Measurements from ENCODE around the gene NUDT8.
"Not testable (repeated sequence)": the region's sequence is repeated elsewhere in the genome, so short reads cannot be mapped to it uniquely, and the experiment has no call there.

The NUDT8 gene

DNA sequence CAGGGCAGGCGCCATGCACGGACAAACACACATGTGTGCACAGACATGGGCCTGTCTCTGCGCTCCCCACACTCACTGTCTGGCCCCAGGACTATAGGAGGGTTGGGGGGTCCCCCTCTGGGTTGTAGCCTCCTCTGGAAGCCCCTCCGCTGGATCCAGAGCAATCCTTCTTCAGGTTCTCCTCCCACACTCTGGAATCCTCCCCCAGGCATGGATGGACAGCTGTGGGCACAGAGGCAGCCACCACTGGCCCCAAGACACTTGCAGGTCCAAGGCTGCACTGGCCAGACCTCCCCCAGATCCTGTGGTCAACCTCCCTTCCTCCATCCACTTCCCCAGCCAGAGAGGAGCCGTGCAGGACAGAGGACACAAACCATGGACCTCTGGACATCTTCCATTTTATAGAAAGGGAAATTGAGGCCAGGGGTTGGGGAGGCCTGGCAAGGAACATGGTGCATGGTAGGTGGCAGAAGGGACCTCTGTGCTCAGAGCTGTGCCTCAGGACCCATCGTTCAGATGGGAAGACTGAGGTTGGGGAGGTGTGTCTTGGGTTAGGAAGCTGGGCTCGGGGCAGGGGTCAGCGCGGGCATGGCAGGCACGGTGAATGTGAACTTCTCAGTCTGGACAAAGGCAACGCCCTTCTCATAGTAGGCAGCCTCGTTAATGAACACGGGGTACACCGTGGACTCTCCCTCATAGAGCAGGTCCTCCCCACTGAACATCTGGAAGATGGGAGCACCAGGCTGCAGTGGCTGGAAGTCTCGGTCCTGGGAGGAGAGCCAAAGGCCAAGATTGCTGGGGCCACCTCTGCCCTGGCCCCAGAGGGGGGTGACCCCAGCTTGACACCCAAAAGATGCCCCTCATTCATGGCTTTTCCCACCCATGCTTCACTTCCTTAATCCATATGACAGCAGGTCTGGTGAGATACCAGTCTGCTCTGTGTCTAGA, 12.7 kb upstream of the NUDT8 start:
- DNase-seq (ENCODE audit: low read depth, low spot score), result no peak

DNA sequence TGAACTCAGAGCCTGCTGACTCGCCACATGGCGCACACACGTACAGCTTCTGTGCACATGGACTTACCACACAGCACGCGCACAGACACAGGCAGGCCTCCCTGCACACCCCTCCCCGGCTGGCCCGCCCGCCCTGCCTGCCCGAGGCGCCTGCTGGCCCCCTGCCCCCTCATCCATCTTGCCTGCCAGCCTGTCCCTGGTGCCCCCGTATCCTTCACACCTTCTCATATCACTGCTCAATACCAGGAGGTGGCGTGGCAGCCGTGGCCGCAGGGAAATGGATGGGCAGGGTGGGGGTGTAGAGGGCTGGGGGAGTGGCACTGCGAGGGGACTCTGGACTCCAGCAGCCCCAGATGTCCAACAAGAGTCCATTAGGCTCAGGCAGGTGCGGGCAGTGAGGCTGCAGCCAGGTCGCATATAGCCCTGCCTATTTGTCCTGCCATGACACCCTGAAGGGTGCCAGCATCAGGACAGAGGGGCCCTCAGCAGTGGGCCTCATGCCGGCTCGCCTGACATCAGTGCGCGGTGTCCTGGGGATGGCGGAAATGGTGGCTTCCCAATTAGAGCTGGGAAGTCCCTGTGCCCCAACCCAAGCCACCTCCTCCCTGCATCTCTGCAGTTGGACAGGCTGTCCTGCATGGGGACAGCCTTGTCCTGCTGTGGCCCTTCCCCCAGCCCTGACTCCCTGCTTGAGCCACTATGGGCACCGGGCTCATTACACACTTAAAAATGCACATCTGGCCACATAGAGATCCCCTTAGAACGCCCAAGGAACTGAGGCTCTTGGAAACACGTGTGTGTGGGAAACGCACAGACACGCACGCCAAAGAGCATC, 11.8 kb upstream of the NUDT8 start:
- no peak for DNase-seq (ENCODE audit: low read depth, low spot score)

DNA sequence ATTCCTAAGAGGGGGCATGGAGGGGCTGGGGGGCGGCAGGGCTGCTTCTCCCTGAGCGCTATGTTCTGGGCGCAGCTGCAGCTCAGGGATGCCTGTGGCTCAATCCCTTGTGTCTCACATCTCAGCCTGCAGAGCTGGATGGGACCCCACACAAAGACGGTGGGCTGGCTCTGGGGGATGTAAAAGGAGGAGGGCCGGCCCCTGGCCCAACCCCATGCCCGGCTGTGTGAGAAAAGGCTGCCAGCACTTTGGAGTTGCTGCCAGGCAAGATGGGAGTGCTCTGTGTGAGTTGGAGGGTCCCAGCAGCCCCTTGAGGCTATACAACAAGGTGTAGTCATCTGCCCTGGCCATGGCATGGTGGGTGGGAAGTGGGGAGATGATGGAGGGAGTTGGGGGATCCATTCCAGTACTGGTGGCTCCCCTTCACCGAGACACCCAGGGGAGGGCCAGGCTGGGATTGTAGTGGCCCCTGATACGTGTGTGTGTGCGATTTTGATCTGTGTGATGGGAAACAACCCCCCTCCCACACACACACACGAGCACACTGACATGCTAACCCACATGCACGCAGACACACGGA, 11.1 kb upstream of the NUDT8 start:
- DNase-seq (ENCODE audit: low read depth, low spot score), result no peak

DNA sequence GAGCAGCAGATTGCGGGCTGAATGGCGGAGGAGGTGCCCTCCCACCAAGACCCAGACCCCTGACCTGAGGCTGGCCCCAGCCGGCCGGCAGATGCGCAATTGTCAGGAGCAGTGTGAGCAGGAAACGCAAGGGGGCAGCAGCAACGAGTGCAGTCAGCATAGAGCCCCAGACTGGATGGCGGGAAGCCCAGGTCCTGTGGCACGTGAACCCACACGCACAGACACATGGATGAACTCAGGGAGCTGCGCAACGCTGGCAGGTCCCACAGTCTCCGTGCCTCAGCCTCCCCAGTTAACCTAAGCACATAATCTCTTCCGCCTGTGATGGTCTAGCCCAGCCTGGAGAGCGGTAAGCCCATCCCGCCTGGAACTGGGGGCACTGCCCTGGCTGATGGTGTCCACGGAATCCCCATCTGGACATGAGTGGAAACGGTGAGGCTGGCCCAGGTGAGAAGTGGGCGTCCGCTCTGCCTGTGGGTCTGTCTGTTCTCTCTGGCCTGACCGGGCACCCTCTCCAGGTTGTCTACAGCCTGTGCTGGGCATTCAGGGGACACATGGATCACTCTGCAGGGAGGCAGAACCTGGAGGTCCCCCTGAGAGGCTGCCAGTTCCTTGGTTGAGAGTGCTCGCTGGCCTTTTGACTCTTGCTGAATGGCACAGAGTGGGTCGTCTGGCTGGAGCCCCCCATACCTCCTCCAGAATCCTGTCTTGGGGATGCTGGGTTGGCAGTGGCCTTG, 10.5 kb upstream of the NUDT8 start:
- DNase-seq (ENCODE audit: low read depth, low spot score), result no peak

DNA sequence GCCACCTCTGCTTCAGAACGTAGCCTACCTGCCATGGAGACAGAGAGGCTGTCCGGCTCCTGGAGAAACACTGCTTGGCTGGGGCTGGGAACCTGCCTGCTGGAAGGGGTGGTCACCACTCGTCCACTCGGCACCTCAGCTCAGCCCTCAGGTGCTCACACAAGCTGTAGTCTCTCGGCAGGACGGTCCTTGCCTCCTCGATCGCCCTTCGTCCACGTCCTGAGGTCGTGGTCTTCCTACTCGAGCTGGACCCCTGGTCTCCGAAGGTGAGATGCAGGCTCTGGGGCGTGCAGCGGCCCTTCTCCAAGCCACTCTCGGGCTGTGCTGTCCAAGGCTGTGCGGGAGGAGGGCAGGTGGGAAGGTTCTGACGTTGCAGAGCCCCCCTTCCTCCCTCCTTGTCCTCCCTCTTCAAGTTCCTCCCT, 9.7 kb upstream of the NUDT8 start, which contains the start of gene TBX10:
Gene TBX10 (minus strand): TSS at position 326 of the 422 bp plus-strand sequence. CDS start 291 bp downstream, at position 35.
- DNase-seq (ENCODE audit: low read depth, low spot score), result no peak

DNA sequence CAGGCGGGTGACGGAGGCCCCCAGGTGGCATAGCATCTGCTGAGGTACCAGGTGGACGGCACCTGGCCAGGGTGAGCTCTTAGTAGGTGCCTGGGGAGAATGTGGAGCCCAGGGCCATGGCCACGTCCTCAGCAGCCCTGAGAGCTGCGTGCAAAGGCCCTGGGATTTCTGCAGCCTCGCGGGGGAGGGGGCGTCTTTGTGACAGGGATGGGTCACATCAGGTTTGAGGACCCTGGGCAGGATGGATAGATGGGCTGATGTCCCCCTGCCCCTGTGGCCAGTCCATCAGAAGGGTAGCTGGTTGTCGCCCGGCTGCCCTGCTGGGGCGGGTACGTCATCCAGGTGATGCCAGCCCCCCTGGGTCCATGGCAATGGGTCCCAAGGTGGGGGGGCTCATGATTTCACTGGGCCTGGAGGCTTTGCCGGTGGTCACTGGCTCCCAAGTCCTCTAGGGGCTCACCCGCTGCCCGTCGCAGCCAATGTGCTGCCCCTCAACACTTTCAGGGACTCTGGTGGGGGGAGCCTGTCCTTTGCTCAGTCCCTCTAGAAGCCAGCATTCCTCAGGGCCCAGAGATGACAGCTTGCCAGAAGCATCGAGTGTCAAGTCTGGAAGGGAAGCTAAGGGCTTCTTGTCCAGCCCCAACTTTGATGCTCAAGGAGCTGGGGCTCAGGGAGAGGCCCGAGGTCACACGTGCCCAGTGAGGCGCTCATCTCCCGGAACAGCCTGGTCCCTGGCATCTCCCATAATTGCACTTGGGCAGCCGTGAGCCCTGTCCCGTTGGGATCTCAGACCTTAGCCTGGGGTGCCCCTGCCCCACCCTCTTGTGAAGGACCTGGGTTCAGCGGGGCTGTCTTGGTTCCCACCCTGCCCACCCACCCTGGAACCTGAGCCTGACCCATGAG, 9.0 kb upstream of the NUDT8 start:
- DNase-seq (ENCODE audit: low read depth, low spot score), result no peak

DNA sequence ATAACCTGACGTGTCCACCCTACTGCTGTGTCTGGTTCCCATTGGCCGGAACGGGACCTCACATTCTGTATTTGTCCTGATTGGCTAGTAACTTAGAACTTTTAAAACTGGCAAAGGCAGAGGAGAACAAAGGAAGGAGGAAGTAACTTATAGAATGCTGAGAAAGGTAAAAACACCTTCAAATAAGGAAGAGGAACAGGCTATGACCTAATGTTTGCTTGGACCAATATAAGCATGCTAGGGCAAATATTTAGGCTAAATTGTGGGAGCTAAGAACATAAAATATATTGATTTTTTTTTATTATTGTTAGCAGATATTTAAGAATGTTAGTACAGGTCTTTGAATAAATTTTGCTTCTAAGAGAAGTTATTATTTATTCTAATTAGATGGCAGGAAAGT, 7.7 kb upstream of the NUDT8 start:
- not testable (repeated sequence) for DNase-seq (ENCODE audit: low read depth, low spot score)

DNA sequence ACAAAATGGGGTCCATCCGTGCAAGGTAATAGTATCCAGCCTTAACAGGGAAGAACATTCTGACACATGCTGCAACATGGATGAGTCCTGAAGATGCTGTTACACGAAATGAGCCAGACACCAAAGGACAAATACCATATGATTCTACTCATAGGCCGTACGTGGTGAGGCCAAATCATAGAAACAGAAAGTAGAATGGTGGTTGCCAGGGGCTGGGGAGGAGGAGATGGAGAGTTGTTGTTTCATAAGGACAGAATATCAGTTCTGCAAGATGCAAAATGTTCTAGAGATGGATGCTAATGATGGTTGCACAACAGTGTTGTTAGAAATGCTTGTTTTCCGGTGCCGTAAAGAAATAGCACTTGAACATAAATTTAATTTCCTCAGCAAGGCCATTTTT, 7.2 kb upstream of the NUDT8 start:
- DNase-seq (ENCODE audit: low read depth, low spot score), result no peak

DNA sequence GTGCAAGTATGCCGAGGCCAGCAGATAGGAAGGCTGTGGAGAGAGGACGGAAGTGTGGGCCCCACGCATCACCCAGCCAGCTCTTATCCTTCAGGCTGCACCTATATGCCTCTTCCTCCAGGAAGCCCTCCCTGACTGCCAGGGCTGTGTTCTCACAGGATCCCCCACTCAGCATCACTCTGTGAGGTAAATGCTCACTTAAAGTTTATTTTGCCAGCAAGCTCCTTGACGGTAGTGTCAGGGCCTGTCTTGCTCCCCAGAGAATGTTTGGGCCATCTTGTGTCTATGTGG, 5.4 kb upstream of the NUDT8 start:
- DNase-seq (ENCODE audit: low read depth, low spot score), result no peak

DNA sequence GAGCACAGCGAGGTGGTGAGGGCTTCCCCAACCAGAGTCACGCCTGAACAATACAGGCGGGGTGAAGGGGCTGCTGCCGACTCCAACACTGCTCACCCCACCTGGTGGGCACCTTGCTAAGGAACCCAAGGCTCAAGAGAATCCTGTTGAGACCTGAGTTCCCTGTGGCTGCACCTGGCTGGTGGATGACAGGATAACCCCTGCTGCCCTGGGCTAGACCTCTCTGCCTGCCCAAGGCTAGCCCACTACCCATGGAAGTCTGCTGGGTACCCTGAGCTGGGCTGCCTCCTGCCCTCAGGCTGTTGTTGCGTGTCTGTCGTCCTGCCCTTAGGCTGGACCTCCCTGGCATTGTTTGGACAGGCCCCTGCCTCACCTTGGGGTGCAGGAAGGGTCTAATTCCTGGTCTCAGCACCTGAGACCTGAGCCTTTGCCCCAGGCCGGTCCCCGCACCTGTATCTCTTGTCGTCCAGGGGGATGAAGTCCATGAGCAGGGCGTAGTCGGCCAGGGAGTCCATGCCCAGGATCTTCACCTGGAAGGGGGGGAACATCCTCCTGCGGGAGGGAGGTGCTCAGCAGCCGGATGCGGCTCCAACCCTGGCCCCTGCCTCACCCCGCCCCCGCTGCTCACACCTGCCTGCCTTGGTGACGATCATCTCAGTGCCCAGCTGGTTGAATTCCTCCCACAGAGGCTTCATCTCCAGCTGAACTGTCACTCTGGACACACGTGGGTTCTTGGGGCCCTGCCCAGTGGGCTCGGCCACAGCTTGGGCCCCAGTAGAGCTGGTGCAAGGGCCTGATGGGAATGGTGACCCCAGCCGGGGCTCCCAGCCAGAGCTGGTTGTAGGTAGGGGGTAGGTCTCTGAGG, 4.9 kb upstream of the NUDT8 start:
- no peak for DNase-seq (ENCODE audit: low read depth, low spot score)

DNA sequence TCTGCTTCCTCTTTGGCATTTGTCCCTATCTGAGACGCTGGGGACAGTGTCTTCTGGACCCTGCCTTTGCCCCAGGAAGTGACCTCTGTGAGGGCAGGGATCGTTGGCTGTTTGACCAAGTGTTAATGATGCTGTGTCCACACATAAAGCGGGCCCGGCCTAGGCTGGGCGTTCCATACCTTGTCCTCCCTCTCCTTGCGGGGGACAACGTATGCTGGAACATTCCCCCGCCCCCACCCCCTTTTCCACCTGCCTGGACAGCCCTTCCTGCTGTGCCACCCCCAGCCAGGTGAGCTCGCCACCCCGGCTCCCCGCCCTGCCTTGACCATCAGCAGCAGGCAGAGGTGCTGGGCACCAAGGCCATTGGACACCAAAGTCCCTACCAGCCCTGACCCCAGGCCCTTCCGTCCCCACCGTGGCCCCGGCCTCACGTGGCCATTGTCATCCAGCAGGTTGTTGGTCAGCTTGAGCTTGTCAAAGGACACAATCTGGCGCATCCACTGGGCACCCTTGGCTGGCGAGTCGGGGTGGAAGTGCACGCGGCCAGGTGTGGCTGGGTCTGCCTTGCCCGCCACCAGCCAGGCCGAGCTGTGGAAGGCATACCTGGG, 4.1 kb upstream of the NUDT8 start:
- DNase-seq (ENCODE audit: low read depth, low spot score), result no peak

DNA sequence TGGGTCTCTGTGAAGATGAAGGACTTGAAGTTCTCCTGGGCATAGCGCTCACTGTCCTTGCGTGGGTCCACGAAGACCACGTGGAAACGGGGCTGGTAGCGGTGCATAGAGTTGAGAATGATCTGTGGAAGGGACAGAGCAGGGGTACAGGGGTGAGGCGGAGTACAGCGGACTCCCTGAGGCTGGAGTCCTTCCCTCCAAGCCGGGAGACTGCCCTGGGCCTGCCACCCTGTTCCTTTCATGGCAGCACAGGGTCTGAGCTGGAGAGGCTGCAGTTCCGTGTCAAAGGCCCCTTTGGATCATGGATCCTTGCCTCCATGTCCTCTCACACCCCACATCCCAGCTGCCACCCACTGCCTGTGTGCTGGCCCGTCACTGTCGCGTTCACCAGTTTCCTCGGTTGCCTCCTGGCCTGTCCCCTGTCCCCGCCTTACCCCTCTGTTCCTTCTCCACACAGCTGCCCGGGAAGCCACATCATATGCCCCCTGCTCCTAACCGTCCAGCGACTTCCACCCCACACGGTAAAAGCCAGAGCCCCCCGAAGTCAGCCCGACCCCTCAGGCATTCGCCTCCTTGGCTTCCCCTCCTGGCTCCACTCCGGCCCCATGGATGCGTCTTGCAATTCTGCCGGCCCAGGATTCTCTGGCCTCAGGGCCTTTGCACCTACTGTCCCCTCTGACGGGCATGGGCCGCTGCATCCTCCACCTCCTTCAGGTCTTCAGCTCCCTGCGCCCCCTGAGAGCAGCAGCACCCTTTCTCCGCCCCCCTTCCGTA, 3.4 kb upstream of the NUDT8 start:
- no peak for DNase-seq (ENCODE audit: low read depth, low spot score)

DNA sequence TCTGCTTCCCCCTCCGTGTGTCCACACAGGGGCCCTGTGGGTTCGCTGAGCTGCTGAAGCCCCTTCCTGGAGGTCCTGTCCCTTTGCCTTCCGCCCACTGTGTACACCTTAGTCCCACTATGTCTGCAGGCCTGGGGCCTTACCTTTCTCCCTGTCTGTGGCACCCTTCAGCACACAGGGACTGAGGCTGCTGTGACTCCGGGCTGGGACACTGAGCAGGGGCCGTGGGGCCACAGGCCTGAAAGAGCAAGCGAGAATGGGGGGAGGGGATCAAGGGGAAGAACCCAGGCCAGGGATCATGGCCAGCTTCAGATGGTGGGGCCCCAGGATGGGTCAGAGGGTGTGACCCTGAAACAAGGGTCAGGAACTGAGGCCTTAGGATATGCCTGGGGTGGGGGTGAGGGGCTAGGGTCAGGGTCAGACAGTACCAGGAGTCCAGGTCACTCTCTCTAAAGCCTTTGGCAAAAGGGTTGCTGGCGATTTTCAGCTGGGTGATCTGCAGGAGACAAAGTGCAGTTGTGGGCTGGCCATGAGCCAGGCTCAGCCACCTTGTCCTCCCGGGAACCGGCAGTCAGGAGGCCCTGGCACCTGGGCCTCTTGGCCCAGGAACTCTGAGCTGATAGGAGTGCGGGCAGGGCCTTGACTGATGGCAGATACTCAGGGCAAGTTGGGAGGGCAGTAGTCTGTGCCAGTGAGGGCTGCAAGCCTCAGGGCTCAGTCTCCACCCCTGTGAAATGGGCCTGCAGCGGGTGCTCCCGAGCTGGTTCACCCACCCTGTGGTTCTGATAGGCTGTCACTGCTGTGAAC, 2.6 kb upstream of the NUDT8 start:
- no peak for DNase-seq (ENCODE audit: low read depth, low spot score)

DNA sequence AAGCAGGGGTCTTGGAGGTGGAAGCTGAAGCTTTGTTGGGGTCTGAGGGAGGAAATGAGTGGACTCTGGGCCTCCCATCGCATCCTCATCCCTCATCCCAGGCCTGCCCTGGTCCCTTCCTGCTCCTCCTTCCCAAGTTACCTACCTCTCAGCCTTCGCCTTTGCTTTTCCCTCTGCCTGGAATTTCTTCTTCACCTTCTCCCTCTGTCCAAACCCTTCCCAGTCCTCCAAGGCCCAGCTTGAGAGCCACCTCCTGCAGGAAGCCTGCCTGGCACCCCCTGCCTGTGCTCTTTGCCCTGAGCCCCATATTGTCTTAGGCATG, 2.1 kb upstream of the NUDT8 start:
- no peak for DNase-seq (ENCODE audit: low read depth, low spot score)

DNA sequence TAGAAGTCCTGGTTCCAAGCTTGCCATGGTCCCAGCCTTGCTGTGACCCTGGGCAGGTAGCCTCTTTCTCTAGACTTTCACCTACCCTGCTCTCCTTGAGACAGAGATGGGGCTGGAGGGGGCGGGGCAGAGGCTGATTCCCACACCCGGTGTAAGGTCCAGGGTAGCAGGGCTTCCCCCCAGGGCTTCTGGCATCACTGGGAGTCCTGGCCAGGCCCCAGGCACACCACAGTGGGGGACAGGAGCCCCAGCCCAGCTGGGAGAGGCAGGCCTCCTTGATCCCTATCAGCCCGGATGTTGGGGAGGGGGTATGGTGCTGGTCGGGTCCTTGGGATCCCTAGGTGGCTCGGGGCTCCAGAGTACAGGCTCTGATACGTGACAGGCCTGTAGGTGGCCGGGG, 1.7 kb upstream of the NUDT8 start:
- no peak for DNase-seq (ENCODE audit: low read depth, low spot score)

DNA sequence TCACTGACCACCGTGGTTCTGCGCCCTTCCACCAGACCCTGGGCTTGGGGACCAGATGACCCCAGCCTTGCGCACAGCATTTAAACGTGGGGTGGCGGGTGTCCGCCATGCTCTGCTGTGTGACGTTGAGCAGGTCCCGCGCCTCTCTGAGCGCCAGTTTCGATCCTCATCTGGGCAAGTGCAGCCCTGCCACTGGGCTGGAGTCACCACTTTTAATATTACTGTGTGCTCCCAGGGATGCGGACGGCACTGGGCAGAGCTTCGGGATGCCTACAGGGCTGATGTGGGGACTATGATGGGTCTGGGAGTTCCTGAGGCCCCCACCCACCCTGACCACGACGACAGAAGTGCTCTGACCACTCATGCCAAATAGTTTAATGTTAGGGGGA, 1.2 kb upstream of the NUDT8 start:
- no peak for DNase-seq (ENCODE audit: low read depth, low spot score)

DNA sequence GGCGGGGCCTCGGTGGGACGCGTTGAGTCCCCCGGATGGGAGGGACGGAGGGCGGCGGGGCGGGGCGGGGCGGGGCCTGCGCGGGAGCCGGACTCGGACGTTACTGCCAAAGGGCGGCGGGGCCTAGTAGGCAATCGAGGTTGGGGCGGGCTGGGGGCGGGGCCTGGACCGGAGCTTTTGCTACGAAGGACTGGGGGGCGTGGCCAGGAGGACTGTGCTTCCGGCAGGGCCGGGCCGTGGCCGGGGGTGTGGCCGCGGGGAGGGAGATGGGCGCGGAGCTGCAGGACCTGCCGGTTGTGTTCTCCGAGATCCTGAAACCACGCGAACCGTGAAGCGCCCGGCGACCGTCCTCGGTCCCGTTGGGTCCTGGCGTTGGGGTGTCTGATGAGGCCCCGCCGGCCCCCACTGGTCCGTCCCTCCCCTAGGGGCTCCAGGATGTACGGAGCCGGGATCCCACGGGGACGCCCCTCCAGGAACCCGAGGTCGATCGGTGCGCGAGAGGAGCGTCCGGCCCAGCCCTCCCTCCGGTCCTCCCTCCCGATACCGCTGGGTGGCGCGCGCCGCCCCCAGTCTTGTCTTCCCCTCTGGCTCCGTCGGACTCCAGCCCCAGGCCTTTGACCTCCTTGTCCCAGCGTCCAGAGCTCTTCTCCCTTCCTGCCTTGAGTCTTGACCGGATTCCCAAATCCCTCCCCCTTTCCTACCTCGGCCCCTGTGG, 648 bp upstream of the NUDT8 start:
- peak; percentile 54 for DNase-seq (ENCODE audit: low read depth, low spot score)
